Measurements from ENCODE around the gene MPDU1. TPM values are rescaled to one million over a fixed set of nuclear protein-coding genes. Genes with fewer than 3 reads are reported as not detected.

MPDU1 gene
- total RNA-seq, 4 donors from 2014 or later, result 26.0 to 50.4 (median 31.5) TPM

GRCh38 chr17:7610641-7611040 is 27.0 kb downstream of the MPDU1 start:
- TF ChIP-seq POLR2AphosphoS5 (IDR thresholded peaks at IDR 0.05), result no peak
- TF ChIP-seq CTCF (IDR thresholded peaks at IDR 0.05), result no peak
- no peak for TF ChIP-seq EP300 (IDR thresholded peaks at IDR 0.05)
- no peak for TF ChIP-seq POLR2A (IDR thresholded peaks at IDR 0.05; ENCODE audit: low read depth)
- intact Hi-C loops (cut with DNase I), result no loop called here
- no peak overlapping the region for H3K27ac ChIP-seq (replicated peaks in 1 of 4)
- H3K36me3 ChIP-seq, result peaks cover 0 to 25% (median 6%) of the 10 kb centered on the region in 4 donors
- 95% methylated on average over 2 of the region's 2 CpGs for WGBS
- H3K4me3 ChIP-seq, result no peak overlapping the region
- no peaks in the 10 kb centered on the region for H3K9me3 ChIP-seq
- no peaks in the 10 kb centered on the region for H3K27me3 ChIP-seq
- H3K4me1 ChIP-seq, result peaks cover 33 to 57% (median 56%) of the 10 kb centered on the region in 4 donors
- no peak for DNase-seq (ENCODE audit: extremely low spot score)

GRCh38 chr17:7611635-7612293 is 28.1 kb downstream of the MPDU1 start:
- Histone ChIP-seq H3K4me3 (no peak overlapping the region), H3K4me1 (peaks cover 28 to 60% (median 58%) of the 10 kb centered on the region in 4 donors), H3K36me3 (peaks cover 0 to 17% (median 1%) of the 10 kb centered on the region in 4 donors), H3K27ac (replicated peaks in 1 of 4) (no peak overlapping the region), H3K9me3 (no peaks in the 10 kb centered on the region), H3K27me3 (no peaks in the 10 kb centered on the region)
- no peak for DNase-seq (ENCODE audit: extremely low spot score)
- 63% methylated on average over 3 of the region's 3 CpGs for whole genome bisulfite sequencing
- intact Hi-C loops (cut with DNase I), result no loop called here
- no peak for TF ChIP-seq POLR2A (IDR thresholded peaks at IDR 0.05; ENCODE audit: low read depth)
- no peak for TF ChIP-seq CTCF (IDR thresholded peaks at IDR 0.05)
- TF ChIP-seq EP300 (IDR thresholded peaks at IDR 0.05), result no peak
- TF ChIP-seq POLR2AphosphoS5 (IDR thresholded peaks at IDR 0.05), result no peak

- Histone ChIP-seq H3K27ac (replicated peaks in 1 of 4) (no peak overlapping the region), H3K36me3 (peaks cover 0 to 17% (median 1%) of the 10 kb centered on the region in 4 donors), H3K4me3 (peak overlapping the region in 1 of 4 donors; percentile 94), H3K27me3 (no peaks in the 10 kb centered on the region), H3K9me3 (no peaks in the 10 kb centered on the region), H3K4me1 (peaks cover 25 to 60% (median 58%) of the 10 kb centered on the region in 4 donors)
- TF ChIP-seq POLR2AphosphoS5 (IDR thresholded peaks at IDR 0.05), result no peak
- TF ChIP-seq EP300 (IDR thresholded peaks at IDR 0.05), result no peak
- no peak for TF ChIP-seq POLR2A (IDR thresholded peaks at IDR 0.05; ENCODE audit: low read depth)
- TF ChIP-seq CTCF (IDR thresholded peaks at IDR 0.05), result no peak
- whole genome bisulfite sequencing, result 100% methylated on average over 1 of the region's 1 CpG
- DNase-seq (ENCODE audit: extremely low spot score), result no peak
- intact Hi-C loops (cut with DNase I), result no loop called here
Observed at GRCh38 chr17:7612294-7612640, 28.6 kb downstream of the MPDU1 start.

- Histone ChIP-seq H3K27ac (replicated peaks in 1 of 4) (peak overlapping the region; percentile 91 to 98 (median 97)), H3K4me1 (peaks cover 25 to 59% (median 55%) of the 10 kb centered on the region in 4 donors), H3K36me3 (peaks cover 0 to 13% (median 1%) of the 10 kb centered on the region in 4 donors), H3K9me3 (no peaks in the 10 kb centered on the region), H3K27me3 (no peaks in the 10 kb centered on the region), H3K4me3 (peak overlapping the region; percentile 81 to 96 (median 92))
- TF ChIP-seq POLR2AphosphoS5 (IDR thresholded peaks at IDR 0.05) (no peak), CTCF (IDR thresholded peaks at IDR 0.05) (no peak), POLR2A (IDR thresholded peaks at IDR 0.05; ENCODE audit: low read depth) (no peak), EP300 (IDR thresholded peaks at IDR 0.05) (no peak)
- intact Hi-C loops (cut with DNase I), result no loop called here
- 12% methylated on average over 15 of the region's 20 CpGs for WGBS
- no peak for DNase-seq (ENCODE audit: extremely low spot score)
Observed at GRCh38 chr17:7613769-7614424, 30.2 kb downstream of the MPDU1 start.

Measured in esophagus muscularis mucosa (tissue), 4 donors.